Stimulated activated CD4-positive, alpha-beta T cell treated with anti-CD3 and anti-CD28 coated beads, Interleukin-12 subunit alpha, Interleukin-12 subunit beta, amount 100 ng/mL, for 4 hours (primary cell): ENCODE data around the gene FAM168A.

ENCODE experiments used
- DNase-seq: peaks from one replicate; pipeline ENCODE4 v3.0.0-alpha.2; 2020

FAM168A gene

DNA sequence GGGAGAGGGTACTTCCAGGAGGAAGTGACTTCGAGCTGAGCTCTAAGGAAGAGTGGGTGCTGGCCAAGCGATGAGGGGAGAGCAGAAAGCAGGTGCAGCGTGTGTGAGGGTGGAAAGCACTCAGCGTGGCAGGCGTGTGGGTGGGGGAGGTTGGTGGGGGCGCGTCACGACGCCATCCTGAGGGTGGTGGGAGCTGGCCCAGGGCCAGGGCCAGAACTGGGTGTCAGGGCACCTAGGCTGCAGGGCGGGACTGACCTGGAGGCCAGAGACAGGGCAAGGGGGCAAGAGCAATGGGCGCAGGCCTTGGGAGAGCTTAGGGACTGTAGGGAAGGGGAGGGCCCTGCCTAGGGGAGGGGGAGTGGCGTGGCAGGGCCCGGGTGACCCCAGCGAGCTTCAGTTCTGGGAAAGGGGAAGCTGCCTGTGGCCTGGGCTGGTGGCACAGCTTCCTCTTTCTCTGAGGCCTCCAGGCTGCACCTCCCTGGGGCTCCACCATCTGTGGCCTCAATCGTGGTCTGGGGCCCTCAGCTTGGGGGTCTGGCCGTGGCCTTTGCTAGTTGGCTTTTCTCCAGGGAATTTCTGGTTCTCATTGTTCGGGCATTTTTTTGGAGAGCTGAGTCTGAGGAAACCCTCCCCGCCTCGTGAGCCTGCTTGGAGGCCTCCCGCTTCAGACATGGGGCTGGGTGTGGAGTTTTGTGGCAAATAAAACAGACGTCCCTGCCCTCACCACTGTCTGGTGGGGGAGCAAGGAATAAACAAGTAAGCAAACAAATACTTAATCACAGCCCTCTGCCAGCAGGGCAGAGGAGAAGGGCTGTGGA lies 212.8 kb downstream of the FAM168A start:
- no peak for DNase-seq

DNA sequence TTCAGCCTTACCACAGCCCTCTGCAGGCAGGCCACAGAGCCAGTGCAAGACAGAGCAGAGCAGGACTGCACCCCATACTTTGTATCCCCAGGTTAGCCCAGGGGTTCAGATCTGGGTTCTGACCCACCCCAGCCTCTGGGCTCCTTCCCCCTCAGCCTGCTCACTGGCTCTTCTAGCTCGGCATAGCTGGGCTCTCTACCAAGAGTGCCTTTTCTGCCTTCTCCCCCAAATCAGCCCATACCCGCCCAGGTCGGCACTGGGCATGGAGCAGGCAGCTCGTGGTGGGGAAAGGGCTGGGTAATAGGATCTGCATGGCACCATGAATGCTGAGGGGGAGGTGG lies 213.4 kb downstream of the FAM168A start:
- DNase-seq: no peak

- DNase-seq: no peak
These were observed 213.8 kb downstream of the FAM168A start for GRCh38 chr11:73384125-73384441.

DNA sequence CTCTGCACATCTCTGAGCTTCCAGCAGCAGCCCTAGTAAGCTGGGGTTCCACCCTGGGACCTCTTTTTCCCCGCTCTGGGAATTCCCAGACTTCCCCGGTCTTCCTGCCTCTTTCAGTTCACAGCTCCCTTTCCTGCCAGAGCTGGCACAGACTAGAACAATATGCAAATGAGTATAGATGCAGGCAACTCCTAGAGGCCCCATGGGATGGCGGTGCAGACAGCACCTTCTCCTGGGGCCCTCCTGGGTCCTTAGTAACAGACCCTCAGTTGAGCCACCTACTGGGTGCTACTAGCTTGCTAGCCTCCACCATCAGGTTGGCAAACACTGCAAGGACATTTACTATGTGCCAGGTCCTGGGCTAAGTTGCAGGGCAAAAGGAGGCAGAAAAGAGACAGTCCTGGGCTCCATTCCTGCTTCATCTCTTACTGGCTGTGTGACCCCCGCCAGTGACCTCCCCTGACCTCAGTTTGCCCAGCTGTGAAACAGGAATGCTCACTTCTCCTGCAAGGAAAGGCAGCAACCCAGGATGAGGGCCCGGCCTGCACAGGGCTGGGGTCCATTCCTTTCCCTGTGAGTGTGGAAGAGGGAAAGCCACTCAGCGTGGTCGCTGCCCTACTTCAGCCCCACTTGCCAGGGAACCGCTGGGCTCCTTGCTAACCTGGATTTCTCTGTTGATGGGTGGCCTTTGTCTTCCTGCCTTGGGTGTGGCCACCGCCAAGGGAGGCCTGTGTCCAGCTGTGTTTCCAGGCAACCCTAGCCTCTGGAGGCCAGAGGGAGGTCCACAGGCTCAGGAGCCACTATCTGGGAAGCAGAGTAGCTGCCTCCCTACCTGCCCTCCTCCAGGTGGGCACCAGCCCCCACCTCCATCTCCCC lies 214.4 kb downstream of the FAM168A start:
- no peak for DNase-seq

DNA sequence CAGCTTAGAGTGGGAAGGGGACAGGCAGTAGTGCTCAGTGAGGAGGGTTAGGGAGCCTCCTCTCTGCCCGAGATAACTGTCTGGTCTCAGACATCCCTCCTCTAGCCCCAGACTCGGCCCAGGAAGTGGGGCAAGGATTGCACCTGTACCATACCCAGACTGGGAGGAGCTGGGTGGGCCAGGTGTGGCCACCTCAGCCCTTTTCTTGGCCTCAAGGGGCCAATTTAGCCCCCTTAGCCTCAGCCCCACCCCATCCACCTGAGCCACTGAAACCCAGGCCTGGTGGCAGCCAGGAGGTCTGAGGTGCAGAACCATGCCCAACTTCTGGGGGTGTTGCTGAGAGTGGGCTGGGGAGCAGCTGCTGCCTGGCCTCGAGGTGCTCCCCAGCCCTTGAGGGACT lies 215.2 kb downstream of the FAM168A start:
- DNase-seq: no peak

DNA sequence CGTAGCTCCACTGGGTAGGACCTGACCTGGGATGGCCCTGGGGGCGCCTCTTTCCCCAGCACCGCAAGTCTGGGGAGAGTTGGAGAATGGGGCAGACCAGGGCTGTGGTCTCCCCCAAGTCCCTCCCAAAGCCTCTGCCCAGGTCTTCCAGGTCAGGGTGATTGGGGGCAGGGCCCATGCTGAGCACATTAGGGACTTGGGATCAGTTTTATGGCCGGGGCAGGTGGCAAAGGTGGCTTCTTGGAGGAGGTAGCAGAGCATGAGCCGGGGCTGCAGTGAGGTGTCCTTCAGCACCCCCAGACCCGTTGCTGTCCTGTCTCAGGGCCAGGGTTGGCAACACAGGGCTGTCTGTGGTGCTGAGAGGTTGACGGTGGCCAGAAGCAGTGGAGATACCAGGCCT lies 215.7 kb downstream of the FAM168A start:
- no peak for DNase-seq

DNA sequence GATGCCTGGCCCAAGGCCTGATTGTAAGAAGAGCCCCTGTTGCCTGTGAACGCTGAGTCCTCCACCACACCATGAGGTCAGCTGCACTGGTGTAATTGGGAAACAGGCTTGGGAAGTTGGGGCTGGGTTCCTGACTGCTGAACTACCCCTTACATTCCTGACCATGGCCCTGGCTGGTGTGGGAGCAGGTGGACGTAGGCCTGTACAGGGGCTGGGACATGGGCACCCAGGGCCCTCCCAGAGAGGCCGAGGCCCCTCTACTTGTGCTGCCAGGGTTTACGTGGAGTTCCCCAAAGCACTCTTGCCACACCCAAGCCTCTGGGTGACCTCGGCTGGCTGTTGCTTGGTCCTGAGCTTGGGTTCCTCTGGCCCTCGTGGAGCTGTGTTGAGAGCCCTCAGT lies 216.3 kb downstream of the FAM168A start:
- DNase-seq: no peak

DNA sequence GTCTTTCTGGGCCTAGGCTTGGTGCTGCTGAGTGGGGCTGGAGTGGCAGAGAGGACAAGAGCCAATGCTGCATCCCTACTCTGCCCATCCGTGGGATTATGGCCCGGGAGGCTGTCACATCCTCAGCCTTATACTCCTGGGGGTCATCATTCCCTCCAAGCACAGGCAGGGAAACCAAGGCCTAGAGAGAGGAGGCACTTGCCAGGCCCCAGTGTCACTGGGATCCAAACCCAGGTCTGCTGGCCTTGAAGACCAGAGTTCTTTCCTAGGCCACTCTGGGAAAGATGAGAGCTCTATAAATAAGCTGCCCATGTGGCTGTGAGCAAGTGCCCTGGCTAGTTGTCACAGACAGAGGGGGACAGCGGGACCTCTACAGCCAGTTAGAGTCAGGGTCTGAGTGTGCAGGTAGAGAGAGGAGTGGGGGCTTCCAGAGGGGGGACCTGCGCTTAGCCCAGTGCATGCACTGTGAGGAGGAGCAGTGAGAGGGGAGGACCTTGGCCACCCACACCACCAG lies 217.0 kb downstream of the FAM168A start:
- DNase-seq: no peak

- DNase-seq: no peak
These were observed 217.6 kb downstream of the FAM168A start for GRCh38 chr11:73380331-73380730.

- no peak for DNase-seq
These were observed 218.6 kb downstream of the FAM168A start for GRCh38 chr11:73379189-73379880.

DNA sequence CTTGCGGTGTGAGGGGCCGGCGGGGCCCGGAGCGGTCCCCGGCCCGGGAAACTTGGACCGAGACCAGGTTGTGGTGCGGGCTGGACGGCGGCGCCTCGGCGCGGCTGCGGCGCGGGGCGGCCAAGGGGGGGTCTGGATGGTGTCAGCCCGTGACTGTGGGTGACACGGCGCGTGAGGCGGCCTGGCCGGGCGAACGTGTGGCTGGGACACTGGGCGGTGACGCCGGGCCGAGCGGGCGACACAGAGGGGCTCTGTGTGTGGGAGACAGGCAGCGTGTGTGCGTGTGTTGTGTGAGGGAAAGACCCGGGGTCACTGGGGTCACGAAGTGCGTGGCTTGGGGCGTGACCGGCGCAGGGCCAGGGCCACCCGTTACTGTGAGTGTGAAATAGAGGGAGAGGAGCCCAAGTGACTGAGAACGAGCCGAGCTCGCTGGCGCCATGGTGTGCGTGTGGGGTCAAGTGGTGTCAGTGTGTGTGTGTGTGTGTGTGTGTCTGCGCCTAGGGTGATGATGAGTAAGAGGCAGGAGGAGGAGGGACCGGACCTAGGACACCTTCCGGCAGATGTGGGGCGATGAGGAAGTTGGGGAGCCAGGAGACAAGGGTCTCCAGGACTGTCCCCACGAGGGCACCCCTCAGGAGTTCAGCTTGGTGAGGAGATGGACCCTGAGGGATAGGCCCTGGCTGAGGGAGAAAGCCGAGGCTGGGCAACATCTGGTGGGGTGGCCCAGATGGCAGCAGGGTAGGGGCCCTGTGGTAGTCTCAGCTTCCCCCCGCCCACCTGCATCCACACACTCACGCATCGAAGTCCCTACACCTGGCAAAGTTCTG lies 220.9 kb downstream of the FAM168A start:
- DNase-seq: peak; percentile 49

- DNase-seq: peak; percentile 95
These were observed 221.6 kb downstream of the FAM168A start, which contains the start of gene RELT for GRCh38 chr11:73376160-73376802. TSS of gene RELT (plus strand) at chr11:73376399. CDS start at chr11:73389137, 12,738 bp downstream.

GRCh38 chr11:73375830-73376159 lies 222.1 kb downstream of the FAM168A start:
- no peak for DNase-seq

GRCh38 chr11:73374151-73374550 lies 223.8 kb downstream of the FAM168A start:
- DNase-seq: no peak

DNA sequence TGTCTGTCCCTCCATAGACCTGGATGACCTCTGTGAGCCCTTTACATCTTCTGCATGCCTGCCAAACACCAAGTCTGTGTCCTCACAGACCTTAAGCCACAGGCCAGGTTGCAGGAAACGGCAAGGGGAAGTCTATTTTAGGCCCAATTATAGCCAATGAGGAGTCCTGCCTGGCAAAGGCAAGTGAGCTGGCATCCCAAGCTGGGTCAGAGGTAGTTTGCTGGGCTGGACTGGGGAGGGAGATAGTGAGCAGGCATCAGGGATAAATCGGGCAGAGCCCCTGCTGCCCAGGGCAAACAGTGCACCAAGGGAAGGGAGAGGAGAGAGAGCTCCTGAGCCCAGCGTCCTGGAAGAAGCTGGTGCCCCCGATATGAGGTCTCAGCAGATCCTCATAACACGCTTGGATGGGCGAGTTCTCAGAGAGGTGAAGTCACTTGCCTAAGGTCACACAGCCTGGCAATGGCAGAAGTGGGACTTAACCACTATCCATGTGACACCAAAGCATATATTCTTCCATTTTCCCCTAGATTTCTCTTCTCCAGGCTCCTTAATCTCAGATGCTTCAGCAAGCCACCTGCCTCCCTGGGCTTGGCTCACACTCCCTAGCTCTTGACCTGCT lies 225.4 kb downstream of the FAM168A start:
- no peak for DNase-seq

DNA sequence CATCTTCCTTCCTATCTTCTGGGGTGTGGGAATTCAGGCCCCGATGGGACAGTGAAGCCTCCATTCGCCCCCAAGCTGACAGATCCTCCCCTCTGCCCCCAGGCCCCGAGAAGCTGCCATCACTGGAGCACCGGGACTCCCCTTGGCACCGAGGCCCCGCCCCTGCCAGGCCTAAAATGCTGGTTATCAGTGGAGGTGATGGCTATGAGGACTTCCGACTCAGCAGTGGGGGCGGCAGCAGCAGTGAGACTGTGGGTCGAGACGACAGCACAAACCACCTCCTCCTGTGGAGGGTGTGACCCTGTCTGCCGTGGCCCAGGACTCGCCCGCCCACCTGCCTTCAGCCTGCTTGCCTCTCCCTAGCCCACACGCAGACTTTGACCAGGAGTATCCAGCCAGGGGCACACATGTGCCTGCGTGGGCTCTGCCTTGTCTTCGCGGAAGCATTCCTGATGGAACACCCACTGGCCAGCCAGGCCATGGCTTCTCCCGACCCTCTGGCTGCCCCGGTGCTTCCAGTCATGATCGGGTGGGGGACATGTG lies 230.4 kb downstream of the FAM168A start:
- no peak for DNase-seq

GRCh38 chr11:73366953-73367352 lies 231.0 kb downstream of the FAM168A start:
- DNase-seq: no peak

DNA sequence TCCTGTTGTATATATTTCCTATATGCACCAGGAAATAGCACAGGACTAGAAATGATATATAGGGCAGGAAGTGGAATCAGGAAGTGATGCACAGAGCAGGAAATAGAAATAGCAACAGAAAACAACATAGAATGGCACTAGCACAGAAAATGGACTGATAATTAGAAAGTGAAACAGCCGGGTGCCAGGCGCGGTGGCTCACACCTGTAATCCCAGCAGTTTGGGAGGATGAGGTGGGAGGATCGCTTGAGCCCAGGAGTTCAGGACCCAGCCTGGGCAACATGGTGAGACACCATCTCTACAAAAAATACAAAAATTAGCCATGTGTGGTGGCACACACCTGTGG lies 231.7 kb downstream of the FAM168A start:
- DNase-seq: no peak

DNA sequence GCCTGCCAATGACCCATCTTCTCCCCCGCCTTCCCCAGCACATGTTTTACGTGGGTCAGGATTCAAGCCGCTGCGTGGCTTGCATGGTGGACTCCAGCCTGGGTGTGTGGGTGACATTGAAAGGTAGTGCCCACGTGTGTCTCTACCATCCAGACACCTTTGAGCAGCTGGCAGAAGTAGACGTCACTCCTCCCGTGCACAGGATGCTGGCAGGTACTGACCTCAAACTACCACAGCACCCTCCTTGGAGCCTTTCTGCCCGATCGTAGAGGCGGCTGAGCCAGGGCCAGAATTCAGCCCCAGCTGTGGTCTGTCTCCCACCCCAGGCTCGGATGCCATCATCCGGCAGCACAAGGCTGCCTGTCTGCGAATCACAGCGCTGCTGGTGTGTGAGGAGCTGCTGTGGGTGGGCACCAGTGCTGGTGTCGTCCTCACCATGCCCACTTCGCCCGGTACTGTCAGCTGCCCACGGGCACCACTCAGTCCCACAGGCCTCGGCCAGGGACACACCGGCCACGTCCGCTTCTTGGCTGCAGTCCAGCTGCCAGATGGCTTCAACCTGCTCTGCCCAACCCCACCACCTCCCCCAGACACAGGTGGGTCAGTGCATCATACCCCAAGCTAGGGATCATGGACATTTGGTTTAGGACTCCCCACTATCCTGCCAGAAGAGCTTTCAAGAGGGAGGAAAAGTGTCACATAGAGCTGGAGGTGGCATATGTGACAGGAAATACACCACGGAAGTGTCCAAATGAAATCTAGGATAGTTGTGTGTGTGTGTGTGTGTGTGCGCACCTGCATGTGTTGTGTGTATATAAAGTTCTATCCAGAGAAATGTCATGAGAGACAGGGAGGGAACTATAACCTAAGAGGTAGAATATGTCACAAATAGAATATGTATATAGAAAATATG lies 232.3 kb downstream of the FAM168A start:
- no peak for DNase-seq

- no peak for DNase-seq
These were observed 234.8 kb downstream of the FAM168A start for GRCh38 chr11:73363147-73363546.
